CD14-positive monocyte (primary cell): ENCODE data around the gene XIRP1. TPM values are rescaled to one million over a fixed set of nuclear protein-coding genes. Genes with fewer than 3 reads are reported as not detected.

Source experiments
- DNase-seq, 3 donors: peaks; one replicate each; pipeline ENCODE4 v3.0.0-alpha.2; 2011 to 2022
- H2AFZ ChIP-seq: 2 replicates; pipeline ENCODE4 v1.6.0; 2012; ENCODE audit warnings: mild to moderate bottlenecking, low read depth, low read length, inconsistent platforms; ENCODE audit not compliant: insufficient read depth, poor library complexity, severe bottlenecking
- H3K27ac ChIP-seq, 2 donors: 1 replicate in 1 of 2; 2 replicates in 1 of 2; pipeline ENCODE4 v1.5.1; 2012 to 2013; ENCODE audit warnings: low read length in 2 of 2, control low read depth in 1 of 2, inconsistent platforms in 1 of 2, low read depth in 1 of 2, mild to moderate bottlenecking in 1 of 2
- H3K27me3 ChIP-seq, 2 donors: one replicate each; pipeline versions ENCODE4 v1.6.0 to v1.6.1; 2011 to 2013; ENCODE audit warnings: low read length in 2 of 2; ENCODE audit not compliant: control insufficient read depth in 2 of 2, insufficient read depth in 2 of 2
- H3K36me3 ChIP-seq, 2 donors: replicated peaks in 1 of 2; 1 replicate in 1 of 2; 2 replicates in 1 of 2; pipeline versions ENCODE4 v1.5.1 to v1.6.1; 2012 to 2013; ENCODE audit warnings: low read length in 2 of 2, control low read depth in 1 of 2, inconsistent platforms in 1 of 2, mild to moderate bottlenecking in 1 of 2; ENCODE audit not compliant: insufficient read depth in 2 of 2, control insufficient read depth in 1 of 2
- H3K4me1 ChIP-seq, 2 donors: 1 replicate in 1 of 2; 2 replicates in 1 of 2; pipeline versions ENCODE4 v1.5.1 to v1.6.1; 2012 to 2013; ENCODE audit warnings: low read length in 2 of 2, control low read depth in 1 of 2, inconsistent platforms in 1 of 2, mild to moderate bottlenecking in 1 of 2, moderate library complexity in 1 of 2; ENCODE audit not compliant: insufficient read depth in 2 of 2, control insufficient read depth in 1 of 2
- H3K4me2 ChIP-seq: replicated peaks from 2 replicates; pipeline ENCODE3; 2012; ENCODE audit warnings: low read length, moderate library complexity, mild to moderate bottlenecking; ENCODE audit not compliant: poor library complexity, severe bottlenecking; ENCODE audit errors: extremely low read depth
- H3K4me3 ChIP-seq, 3 experiments: fragments of 200-600 bp in 1 of 3; sonication (generic) in 1 of 3; replicated peaks in 1 of 3; 1 replicate in 2 of 3; 2 replicates in 1 of 3; pipeline ENCODE4 v1.5.1; 2011 to 2013; ENCODE audit warnings: low read length in 3 of 3, mild to moderate bottlenecking in 3 of 3, control low read depth in 2 of 3, low read depth in 2 of 3, inconsistent platforms in 1 of 3, moderate library complexity in 1 of 3
- H3K79me2 ChIP-seq: 2 replicates; pipeline ENCODE4 v1.6.0; 2012; ENCODE audit warnings: mild to moderate bottlenecking, control low read depth, inconsistent platforms, low read length, moderate library complexity; ENCODE audit not compliant: insufficient read depth
- H3K9ac ChIP-seq: 2 replicates; pipeline ENCODE4 v1.6.0; 2017; ENCODE audit warnings: low read length, mild to moderate bottlenecking; ENCODE audit not compliant: insufficient read depth, poor library complexity, severe bottlenecking
- H3K9me3 ChIP-seq, 2 donors: replicated peaks in 1 of 2; 1 replicate in 1 of 2; 2 replicates in 1 of 2; pipeline versions ENCODE4 v1.5.1 to v1.6.1; 2012 to 2013; ENCODE audit warnings: low read length in 2 of 2, control low read depth in 1 of 2; ENCODE audit not compliant: control insufficient read depth in 1 of 2, insufficient read depth in 1 of 2
- H4K20me1 ChIP-seq: 2 replicates; pipeline ENCODE4 v1.6.0; 2012; ENCODE audit warnings: mild to moderate bottlenecking, low read length, control low read depth, moderate library complexity; ENCODE audit not compliant: insufficient read depth
- H3K27ac Mint-ChIP-seq, 7 donors: one replicate each; pipeline ENCODE4 v1.8.0; 2020; ENCODE audit warnings: mild to moderate bottlenecking in 7 of 7, mixed read lengths in 7 of 7, moderate library complexity in 6 of 7, inconsistent platforms in 2 of 7
- H3K27me3 Mint-ChIP-seq, 3 donors: one replicate each; pipeline ENCODE4 v1.8.0; 2021 to 2022; ENCODE audit warnings: low read depth in 3 of 3, mild to moderate bottlenecking in 3 of 3, mixed read lengths in 3 of 3, moderate library complexity in 3 of 3, inconsistent platforms in 1 of 3
- H3K36me3 Mint-ChIP-seq, 2 donors: one replicate each; pipeline ENCODE4 v1.8.0; 2020; ENCODE audit warnings: mixed read lengths in 2 of 2, inconsistent platforms in 1 of 2, mild to moderate bottlenecking in 1 of 2
- H3K4me1 Mint-ChIP-seq: one replicate; pipeline ENCODE4 v1.8.0; 2020; ENCODE audit warnings: mild to moderate bottlenecking, mixed read lengths
- H3K4me3 Mint-ChIP-seq, 2 donors: one replicate each; pipeline ENCODE4 v1.8.0; 2020; ENCODE audit warnings: mild to moderate bottlenecking in 2 of 2, mixed read lengths in 2 of 2, moderate library complexity in 1 of 2
- H3K9me3 Mint-ChIP-seq, 7 donors: one replicate each; pipeline ENCODE4 v1.8.0; 2020 to 2022; ENCODE audit warnings: mixed read lengths in 7 of 7, mild to moderate bottlenecking in 6 of 7, moderate library complexity in 6 of 7, inconsistent platforms in 2 of 7
- CTCF ChIP-seq: fragments of 200-600 bp; IDR thresholded peaks from one replicate; pipeline ENCODE4 v1.8.0; 2022; ENCODE audit warnings: antibody characterized with exemption, mild to moderate bottlenecking
- WGBS: methylation state at CpG from one replicate; pipeline ENCODE4 v1.1.5; 2013; ENCODE audit warnings: missing lambda C conversion rate; ENCODE audit not compliant: insufficient coverage; 5-methylcytosine and 5-hydroxymethylcytosine counted together
- intact Hi-C, 2 donors: fragments of 100-400 bp; cut with micrococcal nuclease; formaldehyde crosslinking; loops; one replicate each; pipeline versions ENCODE4 v1.15.0 to v1.15.1; 2023
- polyA plus RNA-seq, 3 donors: library from polyadenylated mRNA; depleted of rRNA in 1 of 3; unstranded in 2 of 3; stranded (reverse) in 1 of 3; fragments of 300-500 nt in 2 of 3; fragments of >200 nt in 1 of 3; fragmentation: Illumina TruSeq in 2 of 3; gene quantifications; 1 replicate in 2 of 3; 2 replicates in 1 of 3; pipeline ENCODE4 v1.2.3, GENCODE V29; 2012 to 2021

The XIRP1 gene
- polyA plus RNA-seq, 3 donors, result not detected

- peaks cover 22% of the 10 kb centered on the region for H3K4me1 Mint-ChIP-seq
- H3K36me3 ChIP-seq, result no peaks in the 10 kb centered on the region
- H3K27me3 ChIP-seq, result no peaks in the 10 kb centered on the region
- no peak overlapping the region for H3K4me2 ChIP-seq
- H3K27ac ChIP-seq, result no peak overlapping the region
- H3K36me3 Mint-ChIP-seq, result no peaks in the 10 kb centered on the region
- H3K4me3 ChIP-seq, result no peak overlapping the region
- WGBS, result 90% methylated on average over 2 of the region's 2 CpGs
- no peak overlapping the region for H3K4me3 Mint-ChIP-seq
- H2AFZ ChIP-seq, result no peak overlapping the region
- H3K9me3 ChIP-seq, result peaks cover 0 to 4% of the 10 kb centered on the region in 2 donors
- H3K9ac ChIP-seq, result no peak overlapping the region
- no peaks in the 10 kb centered on the region for H4K20me1 ChIP-seq
- peaks cover 5 to 10% (median 5%) of the 10 kb centered on the region in 3 donors for H3K27me3 Mint-ChIP-seq
- H3K4me1 ChIP-seq, result peaks cover 21 to 24% of the 10 kb centered on the region in 2 donors
- intact Hi-C loops, result loop anchor here in 1 of 2 donors (5.0 kb wide), 1 partner anchor 87 kb away; no protein-coding TSS in a partner anchor
- no peak for TF ChIP-seq CTCF
- no peaks in the 10 kb centered on the region for H3K79me2 ChIP-seq
- no peak overlapping the region for H3K27ac Mint-ChIP-seq
- DNase-seq, result no peak
- H3K9me3 Mint-ChIP-seq, result peaks cover 0 to 6% (median 3%) of the 10 kb centered on the region in 7 donors
Observed at GRCh38 chr3:39205131-39205530, 12.7 kb upstream of the XIRP1 start.

GRCh38 chr3:39203860-39204259, 11.5 kb upstream of the XIRP1 start:
- Histone ChIP-seq H3K79me2 (no peaks in the 10 kb centered on the region), H2AFZ (no peak overlapping the region), H3K9me3 (peaks cover 0 to 4% of the 10 kb centered on the region in 2 donors), H3K27ac (no peak overlapping the region), H3K9ac (no peak overlapping the region), H4K20me1 (no peaks in the 10 kb centered on the region), H3K4me1 (peaks cover 8 to 11% of the 10 kb centered on the region in 2 donors), H3K4me2 (no peak overlapping the region), H3K27me3 (no peaks in the 10 kb centered on the region), H3K4me3 (no peak overlapping the region), H3K36me3 (no peaks in the 10 kb centered on the region)
- no peak overlapping the region for H3K27ac Mint-ChIP-seq
- intact Hi-C loops, result no loop called here
- no peak for DNase-seq
- WGBS, result 100% methylated on average over 2 of the region's 5 CpGs
- H3K27me3 Mint-ChIP-seq, result peaks cover 5 to 10% (median 5%) of the 10 kb centered on the region in 3 donors
- peaks cover 0 to 4% (median 2%) of the 10 kb centered on the region in 7 donors for H3K9me3 Mint-ChIP-seq
- no peaks in the 10 kb centered on the region for H3K36me3 Mint-ChIP-seq
- no peak for TF ChIP-seq CTCF
- no peak overlapping the region for H3K4me3 Mint-ChIP-seq
- peaks cover 10% of the 10 kb centered on the region for H3K4me1 Mint-ChIP-seq
